Activated CD8-positive, alpha-beta T cell treated with anti-CD3 and anti-CD28 coated beads, Interleukin-2, amount 10 ng/mL, durations not matched to agents 7 days and 5 days (primary cell): ENCODE measurements around the gene GRID1. TPM values are rescaled to one million over a fixed set of nuclear protein-coding genes. Genes with fewer than 3 reads are reported as not detected.
A peak's percentile ranks its signal among the peaks of the same experiment; 100 is the strongest.

Experiments
- ATAC-seq: fragments of 150-1000 bp; cut with Tn5 transposase; one replicate; pipeline ENCODE4 v1.10.0; 2021; ENCODE audit warnings: moderate library complexity
- CTCF ChIA-PET: fragments of 350-600 bp; sonication (Branson Sonifier 250); formaldehyde crosslinking; loops from one replicate; lab custom pipeline; 2021; ENCODE audit warnings: antibody characterized with exemption; lab: Charles Lee
- POLR2A ChIA-PET: fragments of 350-600 bp; sonication (Branson Sonifier 250); formaldehyde crosslinking; loops from one replicate; lab custom pipeline; 2021; ENCODE audit warnings: antibody characterized with exemption; lab: Charles Lee
- DNase-seq: peaks from one replicate; pipeline ENCODE4 v3.0.0-alpha.2; 2020
- H3K27ac Mint-ChIP-seq: one replicate; pipeline ENCODE4 v1.8.0; 2021; ENCODE audit warnings: mild to moderate bottlenecking, mixed read lengths
- H3K27me3 Mint-ChIP-seq: one replicate; pipeline ENCODE4 v1.8.0; 2021; ENCODE audit warnings: low read depth, mixed read lengths
- H3K36me3 Mint-ChIP-seq: one replicate; pipeline ENCODE4 v1.8.0; 2021; ENCODE audit warnings: low read depth, mixed read lengths
- H3K4me1 Mint-ChIP-seq: one replicate; pipeline ENCODE4 v1.8.0; 2021; ENCODE audit warnings: low read depth, mixed read lengths
- H3K4me3 Mint-ChIP-seq: one replicate; pipeline ENCODE4 v1.8.0; 2021; ENCODE audit warnings: mild to moderate bottlenecking, mixed read lengths
- H3K9me3 Mint-ChIP-seq: one replicate; pipeline ENCODE4 v1.8.0; 2022; ENCODE audit warnings: mixed read lengths; ENCODE audit not compliant: insufficient read depth
- total RNA-seq, 2 experiments: library from RNA; stranded (reverse); gene quantifications; one replicate each; pipeline ENCODE4 v1.2.3, GENCODE V29; 2021

The GRID1 gene
- total RNA-seq, 2 experiments from 2014 or later = not detected

DNA sequence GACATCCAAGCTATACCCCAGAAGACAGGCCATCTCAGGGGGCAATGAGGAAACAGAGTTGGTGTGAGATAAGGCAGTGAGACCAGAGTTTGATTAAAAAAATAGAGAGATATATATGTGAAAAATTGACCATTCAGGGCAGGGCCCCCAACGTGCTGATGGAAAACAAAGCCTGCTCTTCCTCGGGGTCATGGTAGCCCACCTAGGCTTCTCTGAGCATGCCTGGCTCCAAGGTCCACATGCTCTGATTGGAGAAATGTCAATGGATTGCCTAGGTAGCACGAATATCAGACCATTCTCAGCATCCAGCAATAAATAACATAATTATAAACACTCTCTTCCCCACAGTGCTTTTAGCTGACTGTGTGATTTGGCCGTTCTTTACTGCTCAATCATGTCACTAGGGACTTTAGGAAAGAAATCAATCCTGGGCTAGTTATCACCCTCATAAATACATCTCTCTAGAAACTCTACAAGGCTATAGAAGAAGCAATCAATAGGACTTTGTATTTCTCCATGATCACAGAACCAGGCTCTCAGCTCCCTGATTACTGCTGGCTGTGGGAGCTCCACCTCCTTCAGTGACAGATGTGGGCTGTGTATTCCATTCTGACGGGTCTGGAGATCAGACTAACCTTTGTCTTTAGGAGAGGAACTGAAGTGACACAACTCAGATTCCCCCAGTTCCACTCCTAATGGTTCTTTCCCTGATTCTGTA, 766.4 kb downstream of the GRID1 start:
- H3K27ac Mint-ChIP-seq = no peak overlapping the region
- no peaks in the 10 kb centered on the region for H3K36me3 Mint-ChIP-seq
- no peaks in the 10 kb centered on the region for H3K9me3 Mint-ChIP-seq
- ChIA-PET POLR2A (no interaction called here), CTCF (no interaction called here)
- peak; percentile 8 for DNase-seq
- H3K4me1 Mint-ChIP-seq = no peaks in the 10 kb centered on the region
- ATAC-seq = no peak
- H3K4me3 Mint-ChIP-seq = no peak overlapping the region
- H3K27me3 Mint-ChIP-seq = no peaks in the 10 kb centered on the region

DNA sequence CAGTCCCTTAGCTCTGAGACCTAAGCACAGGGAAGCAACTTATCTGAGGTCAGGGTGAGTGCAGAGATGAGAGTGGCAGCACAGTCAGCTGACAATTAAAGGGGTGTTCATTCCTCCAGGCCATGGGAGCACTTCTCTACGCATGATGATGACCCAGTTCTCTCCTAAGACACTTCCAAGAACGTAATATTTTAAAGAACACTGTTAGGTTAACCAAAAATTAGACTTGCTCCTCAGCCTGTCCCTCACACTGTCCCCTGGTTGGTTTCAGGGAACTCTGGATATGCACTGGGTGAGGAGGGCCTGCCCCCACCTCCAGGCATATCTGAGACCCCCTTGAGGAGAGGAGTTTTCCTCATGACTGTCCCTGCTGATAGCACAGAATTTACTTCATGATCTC, 767.5 kb downstream of the GRID1 start:
- POLR2A ChIA-PET = no interaction called here
- ATAC-seq (no peak), DNase-seq (peak; percentile 6)
- H3K9me3 Mint-ChIP-seq = no peaks in the 10 kb centered on the region
- H3K36me3 Mint-ChIP-seq = no peaks in the 10 kb centered on the region
- no peak overlapping the region for H3K4me3 Mint-ChIP-seq
- H3K27me3 Mint-ChIP-seq = no peaks in the 10 kb centered on the region
- CTCF ChIA-PET = interaction anchor here (0.6 kb wide), 1 partner anchor 724 kb away, joined by 3 read pairs; no protein-coding TSS in a partner anchor
- no peak overlapping the region for H3K27ac Mint-ChIP-seq
- peaks cover 7% of the 10 kb centered on the region for H3K4me1 Mint-ChIP-seq

DNA sequence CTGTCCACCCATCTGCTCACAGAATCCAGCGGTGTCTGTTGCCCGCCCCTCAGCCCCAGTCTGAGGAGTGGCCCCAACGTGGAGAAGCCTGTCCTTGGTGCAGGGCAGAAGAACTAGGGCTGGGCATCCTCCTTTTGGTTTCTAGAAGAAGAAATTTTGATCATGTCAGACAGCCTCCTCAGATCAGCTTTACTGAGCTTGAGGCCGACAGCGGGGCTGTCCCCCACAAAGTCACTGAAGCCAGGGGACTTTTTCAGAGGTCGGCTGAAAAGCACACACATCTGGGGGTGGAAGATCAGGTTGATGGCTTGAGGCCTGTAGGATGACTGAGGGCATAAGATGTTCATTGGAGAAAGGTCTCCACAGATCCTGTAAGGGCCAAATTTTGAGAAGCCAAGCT, 767.9 kb downstream of the GRID1 start:
- no peak for ATAC-seq
- POLR2A ChIA-PET = no interaction called here
- Mint-ChIP-seq H3K9me3 (no peaks in the 10 kb centered on the region), H3K36me3 (no peaks in the 10 kb centered on the region), H3K4me1 (peaks cover 8% of the 10 kb centered on the region), H3K27ac (no peak overlapping the region), H3K27me3 (no peaks in the 10 kb centered on the region), H3K4me3 (no peak overlapping the region)
- CTCF ChIA-PET = interaction anchor here (0.6 kb wide), 1 partner anchor 724 kb away, joined by 3 read pairs; no protein-coding TSS in a partner anchor
- DNase-seq = peak; percentile 1

DNA sequence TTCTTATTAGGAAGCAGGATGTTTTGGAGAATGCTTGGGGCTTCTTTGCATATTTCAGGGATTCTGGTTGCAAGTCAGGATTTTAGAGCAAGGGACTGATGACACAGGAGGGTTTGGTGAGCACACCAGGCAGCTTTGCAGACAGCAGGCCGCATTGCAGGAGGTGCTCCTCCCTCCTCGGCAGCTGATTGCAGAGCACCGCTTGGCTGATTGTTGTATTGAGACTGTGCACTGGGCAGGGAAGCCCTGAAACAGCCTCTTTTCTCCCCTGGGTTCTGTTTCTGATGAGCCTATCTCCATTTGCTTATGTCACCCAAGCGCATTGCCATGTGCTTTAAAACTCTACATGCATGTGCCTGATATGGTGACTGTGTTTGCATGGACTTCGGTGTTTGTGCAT, 769.6 kb downstream of the GRID1 start:
- CTCF ChIA-PET = interaction anchor here (0.6 kb wide), 1 partner anchor 15 kb away, joined by 3 read pairs; no protein-coding TSS in a partner anchor
- ATAC-seq = no peak

DNA sequence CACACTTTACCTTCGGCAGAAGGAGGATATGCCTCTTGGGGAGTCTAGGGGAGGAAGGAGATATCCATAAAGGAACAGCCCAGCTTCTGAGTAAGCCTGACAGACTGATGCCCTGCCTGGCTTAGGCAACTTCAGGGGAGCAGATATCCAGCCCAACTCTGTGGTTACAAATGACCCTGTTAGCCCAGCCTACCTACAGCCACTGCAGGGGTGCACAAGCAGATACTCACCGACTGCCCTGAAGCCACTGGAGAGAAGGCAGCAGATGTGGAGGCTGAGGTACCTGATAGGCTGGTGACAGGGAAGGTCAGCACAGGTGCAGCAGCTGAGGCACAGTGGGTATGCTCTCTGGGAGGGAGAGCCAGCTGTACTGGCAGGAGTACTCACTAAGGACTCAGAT, 770.2 kb downstream of the GRID1 start:
- no peaks in the 10 kb centered on the region for H3K36me3 Mint-ChIP-seq
- no peak overlapping the region for H3K27ac Mint-ChIP-seq
- no peaks in the 10 kb centered on the region for H3K9me3 Mint-ChIP-seq
- ChIA-PET CTCF (no interaction called here), POLR2A (no interaction called here)
- DNase-seq (peak; percentile 1), ATAC-seq (no peak)
- H3K27me3 Mint-ChIP-seq = no peaks in the 10 kb centered on the region
- no peak overlapping the region for H3K4me3 Mint-ChIP-seq
- H3K4me1 Mint-ChIP-seq = peaks cover 8% of the 10 kb centered on the region

More for the DNA sequence above, 769.6 kb downstream of the GRID1 start:
- Mint-ChIP-seq H3K36me3 (no peaks in the 10 kb centered on the region), H3K4me3 (no peak overlapping the region), H3K27ac (no peak overlapping the region), H3K4me1 (peaks cover 8% of the 10 kb centered on the region), H3K27me3 (no peaks in the 10 kb centered on the region), H3K9me3 (no peaks in the 10 kb centered on the region)
- DNase-seq = no peak
- POLR2A ChIA-PET = no interaction called here

DNA sequence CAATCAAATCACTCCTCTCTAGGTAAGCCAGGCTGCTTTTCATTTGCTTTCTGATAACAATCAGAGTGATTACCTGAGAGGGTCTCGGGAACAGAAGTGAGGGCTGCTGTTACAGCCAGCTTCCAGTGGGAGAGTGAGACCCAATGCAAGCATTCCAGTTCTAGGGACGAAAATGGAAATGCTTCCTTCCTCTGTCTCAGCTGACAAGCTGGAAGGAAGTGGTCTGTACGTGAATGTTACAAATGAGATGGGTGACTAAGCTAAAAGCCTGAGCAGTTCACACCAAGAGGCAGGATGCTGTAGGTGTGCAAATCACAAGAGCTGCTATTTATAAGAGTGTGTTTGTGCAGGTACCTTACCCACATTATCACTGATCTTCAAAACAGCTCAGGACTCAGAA, 772.4 kb downstream of the GRID1 start:
- POLR2A ChIA-PET = no interaction called here
- no peaks in the 10 kb centered on the region for H3K27me3 Mint-ChIP-seq
- no peak overlapping the region for H3K4me3 Mint-ChIP-seq
- no peaks in the 10 kb centered on the region for H3K36me3 Mint-ChIP-seq
- no peak for ATAC-seq
- H3K4me1 Mint-ChIP-seq = peaks cover 8% of the 10 kb centered on the region
- no peaks in the 10 kb centered on the region for H3K9me3 Mint-ChIP-seq
- CTCF ChIA-PET = interaction anchor here (1.1 to 1.4 kb wide), 2 partner anchors 18 to 22 kb away, joined by 3 to 4 read pairs; no protein-coding TSS in a partner anchor
- no peak overlapping the region for H3K27ac Mint-ChIP-seq
- no peak for DNase-seq

DNA sequence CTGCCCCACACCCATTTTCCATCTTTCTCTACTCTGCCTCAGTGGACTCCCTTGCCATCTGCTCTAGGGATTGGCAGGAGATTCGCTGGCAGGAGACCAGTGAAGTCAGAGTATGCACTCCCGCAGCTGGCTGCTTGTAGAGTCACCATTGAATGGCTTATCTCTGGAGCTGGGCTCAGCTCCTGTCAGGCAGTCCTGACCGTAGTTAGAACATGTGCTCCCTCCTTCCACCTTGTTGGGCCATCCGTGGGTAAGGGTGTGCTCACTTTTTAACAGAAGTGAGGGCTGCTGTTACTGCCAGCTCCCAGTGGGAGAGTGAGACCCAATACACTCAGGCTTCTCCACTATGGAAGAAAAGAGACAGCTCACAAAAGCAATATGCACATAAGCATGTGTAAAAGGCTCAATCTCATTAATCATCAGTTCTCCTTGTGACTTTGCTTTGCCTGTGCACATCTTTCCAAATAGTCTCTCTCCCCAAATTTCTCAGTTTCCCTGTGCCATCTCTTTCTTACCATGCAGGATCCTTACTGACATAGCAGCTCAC, 773.3 kb downstream of the GRID1 start:
- Mint-ChIP-seq H3K9me3 (no peaks in the 10 kb centered on the region), H3K4me1 (peaks cover 8% of the 10 kb centered on the region), H3K27ac (no peak overlapping the region), H3K27me3 (no peaks in the 10 kb centered on the region), H3K4me3 (no peak overlapping the region), H3K36me3 (no peaks in the 10 kb centered on the region)
- ATAC-seq (no peak), DNase-seq (no peak)
- ChIA-PET CTCF (interaction anchor here (1.1 to 1.4 kb wide), 2 partner anchors 19 to 23 kb away, joined by 3 to 4 read pairs; no protein-coding TSS in a partner anchor), POLR2A (no interaction called here)

DNA sequence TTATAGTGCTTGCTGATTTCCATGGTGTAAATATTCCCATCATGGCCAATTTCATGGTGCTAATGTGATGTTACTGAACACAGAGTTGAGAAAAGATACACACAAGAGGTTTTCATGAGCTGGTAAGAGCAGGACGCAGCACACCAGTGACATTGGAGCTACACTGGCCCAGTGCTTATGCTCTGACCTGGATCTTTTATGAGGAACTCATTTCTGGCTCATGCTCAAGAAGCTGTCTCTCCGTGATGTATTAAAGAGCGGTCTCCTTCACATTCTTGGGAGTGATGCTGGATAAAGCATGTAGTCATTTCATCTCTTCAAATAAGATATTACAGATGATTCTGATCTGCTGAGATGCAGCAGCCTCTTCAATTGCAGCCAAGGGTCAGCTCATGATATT, 785.2 kb downstream of the GRID1 start:
- no peak overlapping the region for H3K27ac Mint-ChIP-seq
- no peak overlapping the region for H3K4me3 Mint-ChIP-seq
- H3K4me1 Mint-ChIP-seq = no peaks in the 10 kb centered on the region
- ATAC-seq = no peak
- no peaks in the 10 kb centered on the region for H3K9me3 Mint-ChIP-seq
- no peaks in the 10 kb centered on the region for H3K36me3 Mint-ChIP-seq
- CTCF ChIA-PET = no interaction called here
- DNase-seq = no peak
- POLR2A ChIA-PET = no interaction called here
- peaks cover 3% of the 10 kb centered on the region for H3K27me3 Mint-ChIP-seq

DNA sequence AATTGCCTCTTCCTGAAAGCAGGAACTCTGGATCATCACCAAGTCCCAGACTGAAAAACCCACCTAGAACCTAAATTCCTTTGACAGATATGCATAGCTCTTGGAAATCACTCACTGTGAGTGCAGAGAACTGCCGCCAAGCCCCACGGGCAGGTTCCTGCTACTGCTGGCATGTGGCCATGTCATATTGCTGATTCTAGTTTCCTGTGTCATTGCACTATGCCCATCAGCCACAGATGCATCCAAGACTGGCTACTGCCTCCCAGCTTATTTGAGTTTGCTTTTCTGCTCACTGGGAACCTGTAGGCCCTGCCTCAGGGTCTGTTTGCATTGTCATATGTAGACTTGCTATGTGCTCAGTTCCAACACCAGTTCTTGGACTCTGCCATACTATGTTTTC, 786.0 kb downstream of the GRID1 start:
- H3K4me3 Mint-ChIP-seq = no peak overlapping the region
- DNase-seq (no peak), ATAC-seq (no peak)
- no peak overlapping the region for H3K27ac Mint-ChIP-seq
- peaks cover 3% of the 10 kb centered on the region for H3K27me3 Mint-ChIP-seq
- ChIA-PET POLR2A (no interaction called here), CTCF (no interaction called here)
- H3K4me1 Mint-ChIP-seq = no peaks in the 10 kb centered on the region
- no peaks in the 10 kb centered on the region for H3K36me3 Mint-ChIP-seq
- no peaks in the 10 kb centered on the region for H3K9me3 Mint-ChIP-seq

DNA sequence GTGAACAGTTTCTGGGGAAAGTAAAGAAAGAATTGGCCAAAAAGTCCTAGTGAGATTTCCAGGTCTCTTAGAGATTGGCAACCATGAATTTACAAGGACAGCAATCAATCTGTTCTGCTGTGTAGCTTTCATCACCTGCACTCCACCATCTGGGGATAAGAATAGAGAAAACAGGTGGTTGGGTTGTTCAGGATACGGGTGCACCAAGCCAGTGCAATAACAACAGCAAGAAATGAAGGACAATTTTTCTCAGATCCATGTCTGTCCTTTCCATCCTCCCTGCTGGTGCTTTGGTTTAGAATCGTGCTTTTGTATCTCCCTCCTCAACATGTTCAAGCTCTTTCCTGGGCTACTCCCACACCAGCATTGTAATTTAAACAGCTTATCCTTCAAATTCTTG, 787.7 kb downstream of the GRID1 start:
- no peak for DNase-seq
- Mint-ChIP-seq H3K4me3 (no peak overlapping the region), H3K36me3 (no peaks in the 10 kb centered on the region), H3K27me3 (peaks cover 3% of the 10 kb centered on the region), H3K27ac (no peak overlapping the region), H3K9me3 (no peaks in the 10 kb centered on the region), H3K4me1 (no peaks in the 10 kb centered on the region)
- ATAC-seq = no peak
- ChIA-PET POLR2A (no interaction called here), CTCF (no interaction called here)

DNA sequence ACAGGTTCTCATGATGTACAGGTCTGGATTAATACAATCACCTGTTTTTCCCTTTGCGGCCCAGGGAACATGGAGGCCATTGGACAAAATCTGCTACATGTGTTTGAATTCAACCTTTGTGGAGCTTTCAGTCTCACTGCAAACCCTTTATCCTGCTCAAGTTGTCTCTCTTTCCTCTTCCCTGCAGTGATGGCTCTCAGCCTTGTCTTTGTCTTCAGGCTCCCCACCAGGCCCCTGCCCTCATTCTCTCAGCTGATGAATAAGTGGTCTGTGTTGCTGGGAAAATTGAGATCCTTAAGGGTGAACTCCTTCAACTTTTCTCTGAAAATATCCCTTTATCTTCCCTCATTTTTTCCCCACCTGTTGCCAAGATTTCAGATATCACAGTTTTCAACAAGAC, 791.2 kb downstream of the GRID1 start:
- POLR2A ChIA-PET = no interaction called here
- H3K27me3 Mint-ChIP-seq = peaks cover 3% of the 10 kb centered on the region
- no peak overlapping the region for H3K4me3 Mint-ChIP-seq
- no peaks in the 10 kb centered on the region for H3K4me1 Mint-ChIP-seq
- CTCF ChIA-PET = no interaction called here
- no peaks in the 10 kb centered on the region for H3K9me3 Mint-ChIP-seq
- no peak for DNase-seq
- no peak overlapping the region for H3K27ac Mint-ChIP-seq
- no peak for ATAC-seq
- no peaks in the 10 kb centered on the region for H3K36me3 Mint-ChIP-seq

DNA sequence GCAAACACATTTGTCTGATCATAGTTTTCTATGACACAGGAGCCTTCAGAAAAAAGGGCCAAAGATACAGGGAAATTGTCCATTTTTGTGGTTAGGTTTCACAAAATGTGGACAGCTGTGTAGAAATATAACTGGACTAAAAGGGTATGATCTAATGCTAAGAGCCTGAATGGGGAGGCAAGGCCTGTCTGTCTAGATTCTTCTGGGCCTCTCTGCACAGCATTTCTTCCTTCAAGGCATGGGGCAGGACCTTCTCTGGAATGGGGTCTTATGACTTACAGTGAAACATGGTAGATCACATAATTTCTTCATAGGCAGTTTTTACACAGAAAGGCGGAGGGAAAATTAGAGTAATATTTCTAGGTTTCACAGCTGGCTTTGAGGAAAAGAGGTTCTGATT, 795.7 kb downstream of the GRID1 start:
- H3K4me3 Mint-ChIP-seq = no peak overlapping the region
- ATAC-seq = no peak
- H3K27me3 Mint-ChIP-seq = no peaks in the 10 kb centered on the region
- no peak overlapping the region for H3K27ac Mint-ChIP-seq
- H3K9me3 Mint-ChIP-seq = no peaks in the 10 kb centered on the region
- H3K4me1 Mint-ChIP-seq = no peaks in the 10 kb centered on the region
- ChIA-PET POLR2A (no interaction called here), CTCF (no interaction called here)
- no peak for DNase-seq
- H3K36me3 Mint-ChIP-seq = no peaks in the 10 kb centered on the region
